NK-92 (cell line): ENCODE data around the gene FKBP5.
"Not testable (repeated sequence)": the region's sequence is repeated elsewhere in the genome, so short reads cannot be mapped to it uniquely, and the experiment has no call there.

Experiments
- DNase-seq: peaks from one replicate; lab custom pipeline; 2025; ENCODE audit not compliant: unreplicated experiment; lab: John Stamatoyannopoulos, UW

Gene FKBP5

GRCh38 chr6:35691027-35691824 is 2.5 kb upstream of the FKBP5 start:
- no peak for DNase-seq

- DNase-seq, result no peak
Observed at GRCh38 chr6:35690484-35690883, 1.8 kb upstream of the FKBP5 start.

- not testable (repeated sequence) for DNase-seq
Observed at GRCh38 chr6:35690006-35690405, 1.3 kb upstream of the FKBP5 start.

- DNase-seq, result no peak
Observed at GRCh38 chr6:35687658-35688604, 784 bp downstream of the FKBP5 start.

GRCh38 chr6:35686873-35687555 is 1.7 kb downstream of the FKBP5 start:
- DNase-seq, result no peak

GRCh38 chr6:35686436-35686835 is 2.3 kb downstream of the FKBP5 start:
- no peak for DNase-seq

GRCh38 chr6:35683267-35683666 is 5.4 kb downstream of the FKBP5 start:
- no peak for DNase-seq

GRCh38 chr6:35681298-35681697 is 7.4 kb downstream of the FKBP5 start:
- no peak for DNase-seq

GRCh38 chr6:35679399-35679798 is 9.3 kb downstream of the FKBP5 start:
- DNase-seq, result no peak

GRCh38 chr6:35678814-35679213 is 9.9 kb downstream of the FKBP5 start:
- no peak for DNase-seq

- DNase-seq, result no peak
Observed at GRCh38 chr6:35678021-35678654, 10.6 kb downstream of the FKBP5 start.

GRCh38 chr6:35677456-35677855 is 11.3 kb downstream of the FKBP5 start:
- DNase-seq, result no peak

- no peak for DNase-seq
Observed at GRCh38 chr6:35675871-35676459, 12.8 kb downstream of the FKBP5 start.

- no peak for DNase-seq
Observed at GRCh38 chr6:35674594-35674993, 14.1 kb downstream of the FKBP5 start.

- DNase-seq, result no peak
Observed at GRCh38 chr6:35673755-35674154, 15.0 kb downstream of the FKBP5 start.

- DNase-seq, result not testable (repeated sequence)
Observed at GRCh38 chr6:35673284-35673666, 15.4 kb downstream of the FKBP5 start.

GRCh38 chr6:35670453-35670852 is 18.3 kb downstream of the FKBP5 start:
- not testable (repeated sequence) for DNase-seq

GRCh38 chr6:35669451-35670045 is 19.2 kb downstream of the FKBP5 start:
- no peak for DNase-seq

- DNase-seq, result no peak
Observed at GRCh38 chr6:35668744-35669450, 19.8 kb downstream of the FKBP5 start.

GRCh38 chr6:35668096-35668495 is 20.6 kb downstream of the FKBP5 start:
- DNase-seq, result no peak
